Subcutaneous adipose tissue (tissue), 4 donors: Measurements from ENCODE around the gene DACT3. TPM values are rescaled to one million over a fixed set of nuclear protein-coding genes. Genes with fewer than 3 reads are reported as not detected.

Source experiments
- CTCF ChIP-seq: fragments of 450-650 bp; IDR thresholded peaks from one replicate; pipeline ENCODE4 v1.5.1; 2016; ENCODE audit warnings: low read depth, mild to moderate bottlenecking, control low read depth, antibody characterized with exemption, moderate library complexity
- total RNA-seq, 4 donors: library from RNA; depleted of rRNA; stranded (reverse); fragments of >200 nt; gene quantifications; one replicate each; pipeline ENCODE4 v1.1.0, GENCODE V29; 2016

DACT3 gene
- total RNA-seq, 4 donors from 2014 or later, result 0.22 to 0.68 (median 0.57) TPM; not detected in 1

DNA sequence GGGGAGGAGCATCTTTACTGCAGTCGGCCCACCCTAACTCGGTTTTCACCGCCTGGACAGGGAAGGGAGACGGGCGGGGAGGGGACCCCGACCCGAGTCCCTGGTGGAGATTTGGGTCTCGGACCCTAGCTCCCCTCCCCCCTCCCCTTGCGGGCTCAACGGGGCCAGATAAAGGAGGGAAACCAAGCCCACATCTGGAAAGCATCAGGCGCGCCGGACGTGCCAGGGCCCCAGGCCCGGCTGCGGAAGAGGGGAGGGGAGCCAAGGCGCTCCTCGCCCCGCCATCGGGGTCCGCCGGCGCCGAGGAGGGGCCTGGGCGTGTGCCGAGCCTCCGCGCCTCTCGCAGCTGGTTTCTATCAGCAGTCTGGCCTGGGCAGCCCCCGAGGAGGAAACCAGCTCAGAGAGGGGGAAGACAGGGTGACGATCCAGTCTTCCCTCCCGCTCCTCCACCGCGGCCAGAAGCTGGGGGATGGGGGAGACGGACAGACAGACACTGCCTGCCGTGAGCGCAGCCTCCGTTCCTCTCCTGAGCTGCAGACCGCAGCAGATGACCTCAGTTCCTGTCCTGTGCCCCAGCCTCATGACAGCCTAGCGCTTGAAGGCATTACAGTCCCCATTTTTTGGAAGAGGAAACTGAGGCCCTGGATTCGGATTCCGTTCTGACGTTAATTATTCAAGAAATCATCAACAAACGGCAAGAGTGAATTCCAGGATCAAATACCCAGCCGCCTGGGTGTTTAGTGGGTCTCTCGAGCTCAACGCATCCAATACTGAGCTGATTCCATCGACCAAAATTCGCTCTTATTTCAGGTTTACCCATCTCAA is 21.4 kb downstream of the DACT3 start:
- no peak for TF ChIP-seq CTCF

GRCh38 chr19:46637224-46637623 is 23.8 kb downstream of the DACT3 start:
- no peak for TF ChIP-seq CTCF

DNA sequence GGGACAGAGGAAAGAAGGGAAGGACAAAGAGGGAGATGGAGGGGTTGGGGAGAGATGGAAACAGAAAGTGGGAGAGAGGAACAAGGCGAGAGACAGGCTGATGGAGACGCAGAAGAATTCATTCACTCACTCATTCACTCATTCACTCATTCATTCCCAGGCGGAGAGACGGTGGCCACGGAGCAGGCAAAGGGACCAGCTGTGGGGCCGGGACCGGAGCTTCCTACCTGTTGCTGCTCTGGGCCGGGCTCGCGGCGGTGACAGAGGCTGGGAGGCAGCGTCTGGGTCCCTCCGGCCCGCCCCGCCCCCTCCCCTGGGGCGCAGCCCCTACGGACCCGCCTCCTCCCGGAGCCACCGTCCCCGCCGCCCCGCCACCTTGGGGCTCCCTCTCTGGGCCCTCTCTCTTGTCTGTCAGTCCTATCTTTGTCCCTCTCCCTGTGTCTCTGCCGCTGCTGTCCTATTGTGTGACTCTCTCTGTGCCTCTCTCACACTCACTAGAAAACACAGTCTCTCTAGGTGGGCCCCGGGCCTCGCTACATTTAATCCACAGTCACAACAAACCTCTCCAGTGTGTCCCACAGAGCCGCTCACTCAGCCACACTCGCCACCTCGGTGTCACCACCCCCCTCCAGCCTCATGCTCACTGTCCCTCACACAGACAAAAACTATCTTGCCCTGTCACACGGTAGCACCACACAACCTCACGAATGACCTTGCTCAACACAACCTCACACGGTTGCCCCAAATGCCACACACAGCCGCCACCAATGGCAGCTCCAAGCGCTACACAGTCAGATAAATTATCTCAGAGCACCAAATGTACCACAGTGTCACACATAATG is 24.8 kb downstream of the DACT3 start, which contains the start of gene GNG8:
TSS of gene GNG8 (minus strand) at position 283 of the 842 bp plus-strand sequence. CDS start 1,520 bp downstream, outside the sequence.
- no peak for TF ChIP-seq CTCF

DNA sequence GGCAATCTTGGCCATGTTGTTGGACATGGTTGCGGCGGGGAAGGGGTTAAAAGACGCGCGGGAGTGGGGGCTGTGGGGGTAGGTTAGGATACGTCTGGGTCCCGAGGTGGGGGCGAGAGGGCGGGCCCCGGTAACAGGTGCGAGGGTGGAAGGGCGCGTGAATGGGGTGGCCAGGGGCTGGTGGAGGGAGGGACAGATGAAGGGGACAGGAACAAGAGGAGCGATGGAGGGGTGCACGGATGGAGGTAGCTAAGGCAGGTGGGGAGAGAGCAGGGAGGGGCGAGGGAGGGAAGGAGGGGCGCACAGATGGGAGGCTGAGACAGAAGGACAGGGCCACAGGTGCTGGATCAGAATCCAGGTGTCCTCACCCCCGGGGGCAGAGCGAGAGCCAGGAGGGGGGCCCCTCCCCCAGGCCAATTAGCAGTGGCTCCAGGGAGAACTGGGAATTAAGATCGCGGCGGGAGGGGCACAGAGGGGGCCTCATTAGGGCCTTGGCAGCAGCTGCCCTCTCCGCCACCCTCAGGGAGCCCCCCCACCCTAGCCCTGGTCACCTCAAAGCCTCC is 26.2 kb downstream of the DACT3 start:
- no peak for TF ChIP-seq CTCF

DNA sequence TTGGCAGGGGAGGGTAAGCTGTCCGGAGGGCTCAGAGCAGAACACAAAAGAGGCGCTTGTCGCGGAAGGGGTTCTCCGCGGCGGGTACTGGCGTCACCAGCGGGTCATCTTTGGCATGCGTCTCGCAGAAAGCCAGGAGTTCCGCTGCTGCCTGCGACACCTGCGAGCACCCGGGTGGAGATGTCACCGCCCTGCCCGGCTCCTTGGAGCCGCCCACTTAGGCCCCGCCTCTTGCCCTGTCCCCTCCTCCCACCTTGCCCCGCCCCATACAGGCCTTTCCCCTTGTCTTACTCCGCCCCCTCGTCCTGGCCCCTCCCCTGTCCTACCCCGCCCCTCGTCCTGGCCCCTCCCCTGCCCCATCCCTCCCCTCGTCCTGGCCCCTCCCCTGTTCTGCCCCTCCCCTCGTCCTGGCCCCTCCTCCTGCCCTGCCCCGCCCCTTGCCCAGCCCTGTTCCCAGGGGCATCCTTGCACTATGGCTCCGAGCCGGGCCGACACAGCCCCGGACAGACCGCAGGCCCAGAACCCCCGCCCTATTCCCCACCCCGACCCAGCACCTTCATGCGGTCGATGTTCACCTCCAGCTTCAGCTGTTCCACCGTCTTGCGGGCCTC is 26.8 kb downstream of the DACT3 start:
- TF ChIP-seq CTCF, result no peak

DNA sequence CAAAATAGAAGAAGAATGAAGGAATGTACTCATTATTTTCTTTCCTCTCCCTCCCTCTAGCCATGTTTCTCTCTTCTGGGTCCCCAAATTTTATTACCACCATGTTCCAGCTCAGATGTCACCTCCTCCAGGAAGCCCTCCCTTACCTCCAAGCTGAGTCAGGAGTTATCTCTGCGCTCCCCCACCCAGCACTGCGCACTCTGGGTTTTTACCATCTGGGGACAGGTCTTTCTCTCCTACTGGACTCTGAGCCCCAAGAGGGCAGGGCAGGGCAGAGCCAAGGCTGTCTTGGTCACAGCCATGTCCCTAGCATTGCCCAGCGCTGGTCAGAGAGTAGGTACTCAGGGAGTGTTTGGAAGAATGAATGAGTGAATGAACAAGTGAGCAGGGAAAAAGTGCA is 27.9 kb downstream of the DACT3 start:
- TF ChIP-seq CTCF, result no peak
